A549 treated with dexamethasone at 1 μM for 4 hours (cell line): ENCODE results near the gene BPNT1. TPM values are rescaled to one million over a fixed set of nuclear protein-coding genes. Genes with fewer than 3 reads are reported as not detected.

Source experiments
- total RNA-seq: library from RNA; stranded (reverse); fragments of 200-300 nt; extraction: Qiagen RNA extraction; gene quantifications from 5 replicates; pipeline ENCODE4 v1.2.3, GENCODE V29; 2022

Gene BPNT1
- 15.7 to 18.2 TPM (median 16.7 TPM) in 5 replicates for total RNA-seq

GRCh38 chr1:220089650-220090556, at the start of gene BPNT1:
BPNT1 (minus strand) TSS chr1:220089788; CDS start chr1:220079846, 9,942 bp downstream.

GRCh38 chr1:220094016-220094911, 4.7 kb upstream of the BPNT1 start, which contains the start of gene IARS2:
IARS2 (plus strand) TSS chr1:220094132; CDS start chr1:220094217, 85 bp downstream.

GRCh38 chr1:220046052-220046930, 43.3 kb downstream of the BPNT1 start, which contains the start of gene EPRS1:
EPRS1 (minus strand) TSS chr1:220046505; CDS start chr1:220046388, 117 bp downstream.

Other genes with a start within 250 kb of the BPNT1 start
- gene SLC30A10, start 161.2 kb downstream of the BPNT1 start, total RNA-seq: 0.05 to 0.11 TPM in 2 of 5 replicates, not detected in the others
- gene EPRS1, start 43.3 kb downstream of the BPNT1 start, total RNA-seq: 74.4 to 82.4 TPM (median 79.0 TPM) in 5 replicates
- 97.7 to 116 TPM (median 109 TPM) in 5 replicates for gene IARS2, start 4.3 kb upstream of the BPNT1 start, total RNA-seq
- gene RAB3GAP2, start 182.7 kb upstream of the BPNT1 start, total RNA-seq: 10.9 to 15.9 TPM (median 14.0 TPM) in 5 replicates